ENCODE results near the gene RNF157.
A peak's percentile ranks its signal among the peaks of the same experiment; 100 is the strongest.

RNF157 gene

DNA sequence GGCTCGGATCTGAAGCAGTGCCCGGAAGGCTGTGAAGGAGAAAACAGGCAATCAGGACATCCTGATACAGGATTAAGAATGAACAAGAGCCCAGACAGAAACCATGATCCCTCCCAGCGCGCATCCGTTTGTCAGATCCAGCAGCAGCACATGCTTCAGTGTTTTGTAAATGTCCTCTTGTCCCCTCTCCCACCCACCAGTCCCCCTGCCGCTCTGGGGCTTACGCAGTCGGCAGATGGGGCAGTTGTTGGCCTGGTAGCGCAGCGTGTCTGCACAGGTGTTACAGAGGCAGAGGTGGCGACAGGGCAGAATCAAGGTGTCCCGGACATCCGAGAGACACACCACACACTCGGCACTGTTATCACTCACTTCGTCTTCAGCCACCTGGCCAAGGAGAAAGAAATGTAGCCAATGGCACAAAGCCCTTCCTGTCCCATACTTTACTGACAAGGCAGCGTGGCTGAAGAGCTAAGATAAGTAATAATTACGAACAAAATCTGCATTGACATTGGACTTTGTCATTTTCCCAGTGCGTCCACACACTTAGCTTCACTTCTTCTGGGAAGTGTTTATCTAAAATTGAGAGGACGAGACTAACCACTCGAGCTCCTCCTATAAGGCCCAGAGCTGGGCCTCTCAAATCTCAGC lies 78.5 kb downstream of the RNF157 start:
- H3K4me3 ChIP-seq (ENCODE audit: low read depth, low read length), result peak overlapping the region; percentile 1; the same call in 1 of the 2 replicates
- peaks cover 11% of the 10 kb centered on the region for H3K36me3 ChIP-seq
- H3K27ac ChIP-seq, result peak overlapping the region; percentile 48
- H3K27me3 ChIP-seq (ENCODE audit: insufficient read depth, low read depth, severe bottlenecking), result no peaks in the 10 kb centered on the region
- peak; percentile 70 for DNase-seq
- no peak for TF ChIP-seq CTCF (IDR thresholded peaks at IDR 0.05; ENCODE audit: low read depth, low read length)
- H3K9me3 ChIP-seq (ENCODE audit: severe bottlenecking), result no peaks in the 10 kb centered on the region

GRCh38 chr17:76160896-76161528 lies 79.3 kb downstream of the RNF157 start:
- no peaks in the 10 kb centered on the region for H3K9me3 ChIP-seq (ENCODE audit: severe bottlenecking)
- no peak for TF ChIP-seq CTCF (IDR thresholded peaks at IDR 0.05; ENCODE audit: low read depth, low read length)
- H3K27ac ChIP-seq, result peak overlapping the region; percentile 48
- peaks cover 8% of the 10 kb centered on the region for H3K36me3 ChIP-seq
- DNase-seq, result no peak
- no peaks in the 10 kb centered on the region for H3K27me3 ChIP-seq (ENCODE audit: insufficient read depth, low read depth, severe bottlenecking)
- 0 out of 2 replicates have a peak overlapping the region, but pooled peaks have one; percentile 1 for H3K4me3 ChIP-seq (ENCODE audit: low read depth, low read length)

- Histone ChIP-seq H3K36me3 (peaks cover 13% of the 10 kb centered on the region; the same call in 1 of the 2 replicates), H3K9me3 (ENCODE audit: severe bottlenecking) (no peaks in the 10 kb centered on the region), H3K27me3 (ENCODE audit: insufficient read depth, low read depth, severe bottlenecking) (no peaks in the 10 kb centered on the region), H3K27ac (no peak overlapping the region), H3K4me3 (ENCODE audit: low read depth, low read length) (no peak overlapping the region)
- no peak for TF ChIP-seq CTCF (IDR thresholded peaks at IDR 0.05; ENCODE audit: low read depth, low read length)
- no peak for DNase-seq
Measured at GRCh38 chr17:76159157-76159556, 81.1 kb downstream of the RNF157 start.

- H3K4me3 ChIP-seq (ENCODE audit: low read depth, low read length), result no peak overlapping the region
- no peak for TF ChIP-seq CTCF (IDR thresholded peaks at IDR 0.05; ENCODE audit: low read depth, low read length)
- H3K27ac ChIP-seq, result no peak overlapping the region
- no peak for DNase-seq
- no peaks in the 10 kb centered on the region for H3K9me3 ChIP-seq (ENCODE audit: severe bottlenecking)
- no peaks in the 10 kb centered on the region for H3K27me3 ChIP-seq (ENCODE audit: insufficient read depth, low read depth, severe bottlenecking)
- peaks cover 14% of the 10 kb centered on the region; the same call in 1 of the 2 replicates for H3K36me3 ChIP-seq
Measured at GRCh38 chr17:76157759-76158158, 82.5 kb downstream of the RNF157 start.

GRCh38 chr17:76156662-76156991 lies 83.7 kb downstream of the RNF157 start:
- H3K27me3 ChIP-seq (ENCODE audit: insufficient read depth, low read depth, severe bottlenecking), result no peaks in the 10 kb centered on the region
- peaks cover 25% of the 10 kb centered on the region for H3K36me3 ChIP-seq
- H3K9me3 ChIP-seq (ENCODE audit: severe bottlenecking), result no peaks in the 10 kb centered on the region
- no peak for TF ChIP-seq CTCF (IDR thresholded peaks at IDR 0.05; ENCODE audit: low read depth, low read length)
- H3K27ac ChIP-seq, result peak overlapping the region; percentile 82
- no peak overlapping the region for H3K4me3 ChIP-seq (ENCODE audit: low read depth, low read length)
- no peak for DNase-seq

Measured in WERI-Rb-1 (cell line).